HG03139 (cell line): ENCODE results near the gene ZFP3.
"Not testable (repeated sequence)": the region's sequence is repeated elsewhere in the genome, so short reads cannot be mapped to it uniquely, and the experiment has no call there.

Source experiments
- ATAC-seq: cut with Tn5 transposase; IDR thresholded peaks from one replicate; pipeline ENCODE4 v1.9.1; 2021; ENCODE audit not compliant: unreplicated experiment

The ZFP3 gene

GRCh38 chr17:5077275-5077674 lies 992 bp upstream of the ZFP3 start:
- not testable (repeated sequence) for ATAC-seq

- no peak for ATAC-seq
These were observed 524 bp upstream of the ZFP3 start for GRCh38 chr17:5077781-5078105.

GRCh38 chr17:5080591-5080990 lies 2.3 kb downstream of the ZFP3 start:
- no peak for ATAC-seq

GRCh38 chr17:5092218-5093010 lies 14.1 kb downstream of the ZFP3 start:
- ATAC-seq: no peak

GRCh38 chr17:5096731-5097100 lies 18.4 kb downstream of the ZFP3 start:
- no peak for ATAC-seq

GRCh38 chr17:5097101-5097834 lies 19.0 kb downstream of the ZFP3 start:
- no peak for ATAC-seq

GRCh38 chr17:5099271-5099670 lies 21.0 kb downstream of the ZFP3 start:
- no peak for ATAC-seq

- no peak for ATAC-seq
These were observed 22.6 kb downstream of the ZFP3 start for GRCh38 chr17:5100832-5101231.

- ATAC-seq: no peak
These were observed 32.5 kb downstream of the ZFP3 start for GRCh38 chr17:5110816-5111215.

GRCh38 chr17:5111402-5112204 lies 33.3 kb downstream of the ZFP3 start, which contains the start of gene ZNF232:
ZNF232 (minus strand) TSS chr17:5111878; CDS start chr17:5111822, 56 bp downstream.
- peak; percentile 83 for ATAC-seq

GRCh38 chr17:5115673-5116651 lies 37.7 kb downstream of the ZFP3 start, which contains the start of gene USP6:
USP6 (plus strand) TSS chr17:5116032; CDS start chr17:5130368, 14,336 bp downstream.
- ATAC-seq: no peak

GRCh38 chr17:5118219-5118618 lies 40.0 kb downstream of the ZFP3 start:
- ATAC-seq: no peak

- no peak for ATAC-seq
These were observed 41.8 kb downstream of the ZFP3 start for GRCh38 chr17:5120036-5120435.

GRCh38 chr17:5120436-5121185 lies 42.3 kb downstream of the ZFP3 start:
- ATAC-seq: not testable (repeated sequence)

- ATAC-seq: no peak
These were observed 43.0 kb downstream of the ZFP3 start for GRCh38 chr17:5121186-5121841.

- ATAC-seq: not testable (repeated sequence)
These were observed 43.8 kb downstream of the ZFP3 start for GRCh38 chr17:5122056-5122455.

- ATAC-seq: no peak
These were observed 44.5 kb downstream of the ZFP3 start for GRCh38 chr17:5122586-5123342.
